LNCaP clone FGC (cell line): ENCODE data around the gene AOPEP.
A peak's percentile ranks its signal among the peaks of the same experiment; 100 is the strongest.

Source experiments
- DNase-seq: peaks from one replicate; pipeline ENCODE4 v3.0.0-alpha.2; 2011; ENCODE audit warnings: low read depth
- H3K4me3 ChIP-seq: 2 replicates; pipeline ENCODE4 v1.5.1; 2011; ENCODE audit warnings: mild to moderate bottlenecking, low read depth, low read length, control low read depth
- TF ChIP-seq, protein P1 (sequence below): IDR thresholded peaks from 2 replicates; pipeline ENCODE4 v1.5.1; 2012; ENCODE audit warnings: mild to moderate bottlenecking; ENCODE audit not compliant: control insufficient read depth, insufficient read depth; ENCODE audit errors: extremely low read depth

AOPEP gene

DNA sequence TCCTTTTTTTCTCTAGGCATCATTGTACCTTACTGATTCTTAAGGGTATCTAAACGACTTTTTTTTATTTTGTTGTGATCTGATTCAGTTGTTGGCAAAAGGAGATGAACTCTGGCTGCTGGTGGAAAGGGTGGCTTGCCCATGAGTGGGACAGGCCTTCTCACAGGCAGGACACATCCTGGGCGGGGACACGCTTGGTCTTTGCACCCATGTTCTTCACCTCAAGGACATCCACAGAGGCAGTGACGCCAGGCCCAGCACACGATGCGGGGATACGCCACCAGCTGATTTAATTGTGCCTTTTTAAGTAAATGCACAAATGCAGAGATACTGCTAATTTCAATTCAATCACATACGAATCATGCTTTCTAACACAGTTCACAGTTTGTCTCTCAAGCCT, 383.0 kb downstream of the AOPEP start:
- H3K4me3 ChIP-seq: no peak overlapping the region
- DNase-seq: no peak
- TF ChIP-seq, protein P1, sequence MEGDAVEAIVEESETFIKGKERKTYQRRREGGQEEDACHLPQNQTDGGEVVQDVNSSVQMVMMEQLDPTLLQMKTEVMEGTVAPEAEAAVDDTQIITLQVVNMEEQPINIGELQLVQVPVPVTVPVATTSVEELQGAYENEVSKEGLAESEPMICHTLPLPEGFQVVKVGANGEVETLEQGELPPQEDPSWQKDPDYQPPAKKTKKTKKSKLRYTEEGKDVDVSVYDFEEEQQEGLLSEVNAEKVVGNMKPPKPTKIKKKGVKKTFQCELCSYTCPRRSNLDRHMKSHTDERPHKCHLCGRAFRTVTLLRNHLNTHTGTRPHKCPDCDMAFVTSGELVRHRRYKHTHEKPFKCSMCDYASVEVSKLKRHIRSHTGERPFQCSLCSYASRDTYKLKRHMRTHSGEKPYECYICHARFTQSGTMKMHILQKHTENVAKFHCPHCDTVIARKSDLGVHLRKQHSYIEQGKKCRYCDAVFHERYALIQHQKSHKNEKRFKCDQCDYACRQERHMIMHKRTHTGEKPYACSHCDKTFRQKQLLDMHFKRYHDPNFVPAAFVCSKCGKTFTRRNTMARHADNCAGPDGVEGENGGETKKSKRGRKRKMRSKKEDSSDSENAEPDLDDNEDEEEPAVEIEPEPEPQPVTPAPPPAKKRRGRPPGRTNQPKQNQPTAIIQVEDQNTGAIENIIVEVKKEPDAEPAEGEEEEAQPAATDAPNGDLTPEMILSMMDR: no peak

- DNase-seq: no peak
- H3K4me3 ChIP-seq: no peak overlapping the region
- TF ChIP-seq, protein P1: no peak
Observed at GRCh38 chr9:95110921-95111525, 384.5 kb downstream of the AOPEP start.

DNA sequence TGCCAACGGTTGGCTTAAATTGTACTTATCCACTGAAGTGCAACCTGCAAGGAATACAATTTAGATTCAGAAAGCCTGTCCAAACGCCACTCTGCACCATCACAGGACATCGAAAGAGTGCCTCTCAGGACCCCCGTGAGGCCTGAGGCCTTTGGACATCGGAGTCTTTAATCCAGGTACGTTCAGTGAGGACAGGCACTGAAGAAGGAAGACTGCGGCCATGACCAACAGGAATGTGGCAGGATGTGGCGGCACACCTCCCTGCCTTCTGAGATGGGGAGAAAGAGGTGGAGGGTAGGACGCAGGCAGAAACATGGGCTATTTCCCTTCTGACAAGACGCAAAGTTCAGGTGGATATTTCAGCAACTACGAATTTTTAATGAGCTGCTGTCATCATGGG, 385.2 kb downstream of the AOPEP start:
- no peak overlapping the region for H3K4me3 ChIP-seq
- DNase-seq: no peak
- TF ChIP-seq, protein P1: no peak

GRCh38 chr9:95112436-95113280, 386.2 kb downstream of the AOPEP start:
- TF ChIP-seq, protein P1: no peak
- H3K4me3 ChIP-seq: no peak overlapping the region
- DNase-seq: no peak

DNA sequence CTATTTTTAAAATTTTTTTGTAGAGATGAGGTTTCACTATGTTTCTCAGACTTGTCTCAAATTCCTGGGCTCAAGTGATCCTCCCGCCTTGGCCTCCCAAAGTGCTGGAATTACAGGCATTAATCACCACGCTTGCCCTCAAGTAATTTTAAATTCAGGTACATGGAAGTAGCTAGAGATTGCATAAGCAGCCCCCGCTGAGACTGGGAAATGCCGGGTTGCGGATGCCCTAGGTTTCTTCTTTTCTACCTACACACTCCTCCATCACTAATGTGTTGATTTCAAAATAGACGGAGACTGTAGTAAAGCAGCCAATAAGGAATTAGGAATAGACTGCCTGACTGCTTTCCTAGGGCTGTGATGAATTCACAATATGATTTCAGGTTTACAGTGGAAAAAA, 388.6 kb downstream of the AOPEP start:
- TF ChIP-seq, protein P1: no peak
- no peak overlapping the region for H3K4me3 ChIP-seq
- DNase-seq: no peak

DNA sequence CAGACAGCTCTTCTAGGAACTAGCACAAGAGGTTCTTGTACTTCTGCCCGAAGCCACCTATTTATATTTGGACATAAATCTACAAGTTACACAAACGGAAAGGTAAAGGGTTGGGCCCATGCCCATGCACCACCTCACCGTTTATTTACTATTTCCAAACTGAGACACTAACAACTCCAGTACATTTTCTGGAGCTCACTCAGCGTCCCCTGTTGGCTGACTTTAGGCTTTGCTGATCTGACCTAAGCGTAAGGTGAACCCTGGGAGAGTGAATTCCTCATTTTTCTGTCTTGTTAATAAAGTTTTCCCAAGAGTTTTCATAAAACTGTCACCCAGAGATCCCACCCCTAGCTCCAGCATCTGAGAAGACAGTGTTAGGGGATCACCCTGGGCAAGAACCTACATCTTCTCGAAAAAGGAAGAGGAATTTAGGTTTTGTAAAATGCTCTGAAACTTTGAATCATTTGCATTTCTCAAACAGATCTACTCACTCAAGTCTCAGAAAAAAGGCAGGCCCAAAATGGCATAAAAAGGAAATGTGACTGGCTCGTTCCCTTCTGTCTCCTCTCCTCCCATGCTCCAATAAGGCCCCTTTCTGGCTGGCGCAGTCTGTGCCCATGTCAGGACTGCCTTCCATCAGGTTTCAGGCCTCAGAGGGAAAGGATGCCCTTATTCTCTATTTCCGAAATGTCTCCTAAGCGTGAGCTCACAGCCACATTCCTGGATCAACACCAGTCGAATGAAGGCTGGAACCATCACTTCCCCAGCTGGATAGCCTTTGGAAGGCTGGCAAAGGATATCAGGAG, 389.7 kb downstream of the AOPEP start:
- no peak overlapping the region for H3K4me3 ChIP-seq
- TF ChIP-seq, protein P1: peak; percentile 88
- DNase-seq: peak; percentile 95
